ENCODE results near the gene BRPF3. TPM values are rescaled to one million over a fixed set of nuclear protein-coding genes. Genes with fewer than 3 reads are reported as not detected.
A peak's percentile ranks its signal among the peaks of the same experiment; 100 is the strongest.

BRPF3 gene
- total and polyA plus RNA-seq, 2 of the 13 experiments (the other 11 are each of a cell fraction or from before 2014, with no cell fraction given), result 12.3 to 22.9 TPM

DNA sequence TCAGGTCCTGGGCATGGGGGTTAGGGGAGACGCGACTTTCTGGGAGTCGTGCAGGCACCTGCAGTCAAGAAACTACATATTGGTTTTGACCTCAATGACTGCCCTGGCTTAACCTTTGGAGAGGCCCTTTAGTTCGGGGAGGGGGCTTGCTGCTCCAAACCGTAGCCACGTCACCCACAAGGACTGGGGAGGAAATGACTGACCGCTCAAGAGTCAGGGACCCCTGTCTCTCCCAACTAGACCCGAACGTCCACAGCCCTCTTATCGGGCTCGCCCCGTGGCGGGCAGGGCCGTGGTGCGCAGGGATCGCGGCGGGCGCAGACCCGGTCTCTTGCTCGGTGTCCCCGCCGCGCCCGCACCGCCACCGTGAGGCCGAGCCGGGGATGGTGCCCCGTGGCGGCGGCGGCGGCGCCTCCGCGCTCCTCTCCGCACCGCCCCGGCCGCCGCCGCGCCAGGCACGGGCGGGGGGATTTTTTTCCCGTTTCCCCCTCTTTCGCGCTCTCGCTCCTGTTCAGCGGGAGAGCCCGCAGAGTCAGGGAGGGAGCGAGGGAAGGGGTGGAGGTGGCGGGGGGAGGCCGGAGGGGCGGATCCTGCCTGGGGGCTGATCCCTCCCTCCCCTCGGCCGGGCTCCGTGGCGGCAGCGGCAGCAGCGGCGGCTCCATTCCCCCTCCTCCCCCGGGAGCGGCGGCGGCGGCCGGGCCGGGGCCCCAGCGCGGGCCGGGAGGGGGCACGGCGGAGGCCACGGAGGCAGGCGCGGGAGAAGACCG, at the start of gene BRPF3 (continued):
- TF ChIP-seq, protein P1, sequence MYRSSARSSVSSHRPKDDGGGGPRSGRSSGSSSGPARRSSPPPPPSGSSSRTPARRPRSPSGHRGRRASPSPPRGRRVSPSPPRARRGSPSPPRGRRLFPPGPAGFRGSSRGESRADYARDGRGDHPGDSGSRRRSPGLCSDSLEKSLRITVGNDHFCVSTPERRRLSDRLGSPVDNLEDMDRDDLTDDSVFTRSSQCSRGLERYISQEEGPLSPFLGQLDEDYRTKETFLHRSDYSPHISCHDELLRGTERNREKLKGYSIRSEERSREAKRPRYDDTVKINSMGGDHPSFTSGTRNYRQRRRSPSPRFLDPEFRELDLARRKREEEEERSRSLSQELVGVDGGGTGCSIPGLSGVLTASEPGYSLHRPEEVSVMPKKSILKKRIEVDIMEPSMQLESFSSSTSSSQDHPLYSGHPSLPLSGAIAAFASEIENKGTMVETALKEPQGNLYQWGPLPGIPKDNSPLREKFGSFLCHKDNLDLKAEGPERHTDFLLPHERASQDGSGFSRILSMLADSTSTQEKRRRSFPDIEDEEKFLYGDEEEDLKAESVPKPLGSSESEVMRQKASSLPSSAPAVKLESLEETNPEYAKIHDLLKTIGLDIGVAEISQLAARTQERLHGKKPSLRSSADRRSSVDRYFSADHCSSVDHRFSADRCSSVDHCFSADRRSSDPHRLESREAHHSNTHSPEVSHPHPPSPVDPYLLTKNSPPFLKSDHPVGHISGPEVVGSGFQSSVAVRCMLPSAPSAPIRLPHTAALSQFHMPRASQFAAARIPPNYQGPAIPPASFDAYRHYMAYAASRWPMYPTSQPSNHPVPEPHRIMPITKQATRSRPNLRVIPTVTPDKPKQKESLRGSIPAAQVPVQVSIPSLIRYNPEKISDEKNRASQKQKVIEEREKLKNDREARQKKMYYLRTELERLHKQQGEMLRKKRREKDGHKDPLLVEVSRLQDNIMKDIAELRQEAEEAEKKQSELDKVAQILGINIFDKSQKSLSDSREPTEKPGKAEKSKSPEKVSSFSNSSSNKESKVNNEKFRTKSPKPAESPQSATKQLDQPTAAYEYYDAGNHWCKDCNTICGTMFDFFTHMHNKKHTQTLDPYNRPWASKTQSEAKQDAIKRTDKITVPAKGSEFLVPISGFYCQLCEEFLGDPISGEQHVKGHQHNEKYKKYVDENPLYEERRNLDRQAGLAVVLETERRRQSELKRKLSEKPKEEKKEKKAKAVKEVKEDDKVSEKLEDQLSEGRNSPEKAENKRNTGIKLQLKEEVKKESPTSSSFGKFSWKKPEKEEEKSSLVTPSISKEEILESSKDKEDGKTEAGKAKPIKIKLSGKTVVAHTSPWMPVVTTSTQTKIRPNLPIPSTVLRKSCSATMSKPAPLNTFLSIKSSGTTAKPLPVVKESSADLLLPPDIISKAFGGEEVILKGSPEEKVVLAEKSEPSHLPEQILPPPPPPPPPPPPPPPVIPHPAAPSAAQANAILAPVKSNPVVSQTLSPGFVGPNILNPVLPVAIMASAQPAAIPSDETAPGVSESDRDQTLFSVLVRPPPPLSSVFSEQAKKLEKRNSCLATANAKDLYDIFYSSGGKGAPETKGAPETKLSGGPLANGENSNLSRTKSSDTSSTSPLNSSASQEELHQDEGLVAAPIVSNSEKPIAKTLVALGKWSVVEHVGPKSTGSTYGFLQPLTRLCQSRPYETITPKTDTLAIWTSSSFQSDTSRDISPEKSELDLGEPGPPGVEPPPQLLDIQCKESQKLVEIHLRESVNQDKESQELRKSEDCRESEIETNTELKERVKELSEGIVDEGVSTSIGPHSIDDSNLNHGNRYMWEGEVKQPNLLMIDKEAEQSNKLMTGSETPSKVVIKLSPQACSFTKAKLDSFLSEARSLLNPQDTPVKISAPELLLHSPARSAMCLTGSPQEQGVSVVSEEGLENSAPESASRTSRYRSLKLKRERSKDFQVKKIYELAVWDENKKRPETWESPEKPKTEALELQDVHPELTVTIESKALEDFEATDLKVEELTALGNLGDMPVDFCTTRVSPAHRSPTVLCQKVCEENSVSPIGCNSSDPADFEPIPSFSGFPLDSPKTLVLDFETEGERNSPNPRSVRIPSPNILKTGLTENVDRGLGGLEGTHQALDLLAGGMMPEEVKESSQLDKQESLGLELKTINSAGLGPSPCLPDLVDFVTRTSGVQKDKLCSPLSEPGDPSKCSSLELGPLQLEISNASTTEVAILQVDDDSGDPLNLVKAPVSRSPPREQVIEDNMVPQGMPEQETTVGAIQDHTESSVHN (CRISPR knock-in tag; IDR thresholded peaks at IDR 0.05), result 0 out of 2 replicates have a peak, but pooled peaks have one; percentile 41
- peak; percentile 54 for TF ChIP-seq FOXC1 (CRISPR knock-in tag; IDR thresholded peaks at IDR 0.05; ENCODE audit: borderline replicate concordance)
- TF ChIP-seq, protein P2, sequence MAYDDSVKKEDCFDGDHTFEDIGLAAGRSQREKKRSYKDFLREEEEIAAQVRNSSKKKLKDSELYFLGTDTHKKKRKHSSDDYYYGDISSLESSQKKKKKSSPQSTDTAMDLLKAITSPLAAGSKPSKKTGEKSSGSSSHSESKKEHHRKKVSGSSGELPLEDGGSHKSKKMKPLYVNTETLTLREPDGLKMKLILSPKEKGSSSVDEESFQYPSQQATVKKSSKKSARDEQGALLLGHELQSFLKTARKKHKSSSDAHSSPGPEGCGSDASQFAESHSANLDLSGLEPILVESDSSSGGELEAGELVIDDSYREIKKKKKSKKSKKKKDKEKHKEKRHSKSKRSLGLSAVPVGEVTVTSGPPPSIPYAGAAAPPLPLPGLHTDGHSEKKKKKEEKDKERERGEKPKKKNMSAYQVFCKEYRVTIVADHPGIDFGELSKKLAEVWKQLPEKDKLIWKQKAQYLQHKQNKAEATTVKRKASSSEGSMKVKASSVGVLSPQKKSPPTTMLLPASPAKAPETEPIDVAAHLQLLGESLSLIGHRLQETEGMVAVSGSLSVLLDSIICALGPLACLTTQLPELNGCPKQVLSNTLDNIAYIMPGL (CRISPR knock-in tag; IDR thresholded peaks at IDR 0.05; ENCODE audit: borderline replicate concordance in 1 of 2, low read depth in 1 of 2), result peak; percentile 88 to 90; a peak in 3 of 4 replicates
- 0 out of 2 replicates have a peak, but pooled peaks have one; percentile 20 for TF ChIP-seq THAP11 (CRISPR knock-in tag; IDR thresholded peaks at IDR 0.05)
- TF ChIP-seq, protein P3, sequence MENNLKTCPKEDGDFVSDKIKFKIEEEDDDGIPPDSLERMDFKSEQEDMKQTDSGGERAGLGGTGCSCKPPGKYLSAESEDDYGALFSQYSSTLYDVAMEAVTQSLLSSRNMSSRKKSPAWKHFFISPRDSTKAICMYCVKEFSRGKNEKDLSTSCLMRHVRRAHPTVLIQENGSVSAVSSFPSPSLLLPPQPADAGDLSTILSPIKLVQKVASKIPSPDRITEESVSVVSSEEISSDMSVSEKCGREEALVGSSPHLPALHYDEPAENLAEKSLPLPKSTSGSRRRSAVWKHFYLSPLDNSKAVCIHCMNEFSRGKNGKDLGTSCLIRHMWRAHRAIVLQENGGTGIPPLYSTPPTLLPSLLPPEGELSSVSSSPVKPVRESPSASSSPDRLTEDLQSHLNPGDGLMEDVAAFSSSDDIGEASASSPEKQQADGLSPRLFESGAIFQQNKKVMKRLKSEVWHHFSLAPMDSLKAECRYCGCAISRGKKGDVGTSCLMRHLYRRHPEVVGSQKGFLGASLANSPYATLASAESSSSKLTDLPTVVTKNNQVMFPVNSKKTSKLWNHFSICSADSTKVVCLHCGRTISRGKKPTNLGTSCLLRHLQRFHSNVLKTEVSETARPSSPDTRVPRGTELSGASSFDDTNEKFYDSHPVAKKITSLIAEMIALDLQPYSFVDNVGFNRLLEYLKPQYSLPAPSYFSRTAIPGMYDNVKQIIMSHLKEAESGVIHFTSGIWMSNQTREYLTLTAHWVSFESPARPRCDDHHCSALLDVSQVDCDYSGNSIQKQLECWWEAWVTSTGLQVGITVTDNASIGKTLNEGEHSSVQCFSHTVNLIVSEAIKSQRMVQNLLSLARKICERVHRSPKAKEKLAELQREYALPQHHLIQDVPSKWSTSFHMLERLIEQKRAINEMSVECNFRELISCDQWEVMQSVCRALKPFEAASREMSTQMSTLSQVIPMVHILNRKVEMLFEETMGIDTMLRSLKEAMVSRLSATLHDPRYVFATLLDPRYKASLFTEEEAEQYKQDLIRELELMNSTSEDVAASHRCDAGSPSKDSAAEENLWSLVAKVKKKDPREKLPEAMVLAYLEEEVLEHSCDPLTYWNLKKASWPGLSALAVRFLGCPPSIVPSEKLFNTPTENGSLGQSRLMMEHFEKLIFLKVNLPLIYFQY (CRISPR knock-in tag; IDR thresholded peaks at IDR 0.05; ENCODE audit: borderline replicate concordance), result 0 out of 2 replicates have a peak, but pooled peaks have one; percentile 33
- TF ChIP-seq, protein P4, sequence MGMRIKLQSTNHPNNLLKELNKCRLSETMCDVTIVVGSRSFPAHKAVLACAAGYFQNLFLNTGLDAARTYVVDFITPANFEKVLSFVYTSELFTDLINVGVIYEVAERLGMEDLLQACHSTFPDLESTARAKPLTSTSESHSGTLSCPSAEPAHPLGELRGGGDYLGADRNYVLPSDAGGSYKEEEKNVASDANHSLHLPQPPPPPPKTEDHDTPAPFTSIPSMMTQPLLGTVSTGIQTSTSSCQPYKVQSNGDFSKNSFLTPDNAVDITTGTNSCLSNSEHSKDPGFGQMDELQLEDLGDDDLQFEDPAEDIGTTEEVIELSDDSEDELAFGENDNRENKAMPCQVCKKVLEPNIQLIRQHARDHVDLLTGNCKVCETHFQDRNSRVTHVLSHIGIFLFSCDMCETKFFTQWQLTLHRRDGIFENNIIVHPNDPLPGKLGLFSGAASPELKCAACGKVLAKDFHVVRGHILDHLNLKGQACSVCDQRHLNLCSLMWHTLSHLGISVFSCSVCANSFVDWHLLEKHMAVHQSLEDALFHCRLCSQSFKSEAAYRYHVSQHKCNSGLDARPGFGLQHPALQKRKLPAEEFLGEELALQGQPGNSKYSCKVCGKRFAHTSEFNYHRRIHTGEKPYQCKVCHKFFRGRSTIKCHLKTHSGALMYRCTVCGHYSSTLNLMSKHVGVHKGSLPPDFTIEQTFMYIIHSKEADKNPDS (CRISPR knock-in tag; IDR thresholded peaks at IDR 0.05), result peak; percentile 77; the same call in 1 of the 2 replicates
- no peak for TF ChIP-seq ZEB1 (IDR thresholded peaks at IDR 0.05; ENCODE audit: insufficient replicate concordance, low read depth)
- no peak for TF ChIP-seq ZNF780A (CRISPR knock-in tag; IDR thresholded peaks at IDR 0.05)
- TF ChIP-seq KDM2A (CRISPR knock-in tag; IDR thresholded peaks at IDR 0.05; ENCODE audit: borderline replicate concordance, low read depth), result peak; percentile 48; the same call in 1 of the 2 replicates
- TF ChIP-seq ZNF543 (CRISPR knock-in tag; IDR thresholded peaks at IDR 0.05), result no peak; the same call in 1 of the 2 replicates

Measured in HepG2 (cell line).